ENCODE measurements around the gene UCP3.
"Not testable (repeated sequence)": the region's sequence is repeated elsewhere in the genome, so short reads cannot be mapped to it uniquely, and the experiment has no call there.

UCP3 gene

GRCh38 chr11:73999581-74000306, 9.1 kb downstream of the UCP3 start:
- no peak for DNase-seq

GRCh38 chr11:73998846-73999575, 9.9 kb downstream of the UCP3 start:
- no peak for DNase-seq

GRCh38 chr11:73997120-73997770, 11.6 kb downstream of the UCP3 start:
- DNase-seq: no peak

GRCh38 chr11:73996161-73996747, 12.6 kb downstream of the UCP3 start:
- DNase-seq: no peak

GRCh38 chr11:73995731-73996130, 13.2 kb downstream of the UCP3 start:
- no peak for DNase-seq

GRCh38 chr11:73995247-73995646, 13.6 kb downstream of the UCP3 start:
- no peak for DNase-seq

GRCh38 chr11:73991471-73992006, 17.3 kb downstream of the UCP3 start:
- no peak for DNase-seq

- no peak for DNase-seq
These were observed 18.2 kb downstream of the UCP3 start for GRCh38 chr11:73990730-73991129.

GRCh38 chr11:73989156-73989555, 19.7 kb downstream of the UCP3 start:
- no peak for DNase-seq

- no peak for DNase-seq
These were observed 20.7 kb downstream of the UCP3 start for GRCh38 chr11:73988227-73988626.

- not testable (repeated sequence) for DNase-seq
These were observed 23.2 kb downstream of the UCP3 start for GRCh38 chr11:73985661-73986060.

- DNase-seq: no peak
These were observed 24.9 kb downstream of the UCP3 start for GRCh38 chr11:73983741-73984538.

GRCh38 chr11:73982990-73983740, 25.7 kb downstream of the UCP3 start:
- DNase-seq: peak; percentile 90

GRCh38 chr11:73982595-73982989, 26.3 kb downstream of the UCP3 start, which contains the start of gene UCP2:
Gene UCP2 (minus strand): TSS chr11:73982843. CDS start chr11:73978378, 4,465 bp downstream.
- peak; percentile 82 for DNase-seq

GRCh38 chr11:73981051-73981805, 27.7 kb downstream of the UCP3 start:
- no peak for DNase-seq

GRCh38 chr11:73980001-73980961, 28.6 kb downstream of the UCP3 start:
- peak; percentile 47 for DNase-seq

GRCh38 chr11:73978576-73979086, 30.3 kb downstream of the UCP3 start:
- no peak for DNase-seq

- no peak for DNase-seq
These were observed 30.9 kb downstream of the UCP3 start for GRCh38 chr11:73977856-73978519.
